HG03025 (cell line): ENCODE data around the gene TIPARP.

Experiments used
- ATAC-seq: cut with Tn5 transposase; IDR thresholded peaks from one replicate; pipeline ENCODE4 v1.9.1; 2021; ENCODE audit warnings: mild to moderate bottlenecking, moderate library complexity; ENCODE audit not compliant: unreplicated experiment, low FRiP score

Gene TIPARP

GRCh38 chr3:156675830-156676767 lies 1.7 kb downstream of the TIPARP start:
- ATAC-seq: no peak

- ATAC-seq: no peak
These were observed 2.5 kb downstream of the TIPARP start for GRCh38 chr3:156676768-156677479.

GRCh38 chr3:156677536-156677935 lies 3.1 kb downstream of the TIPARP start:
- ATAC-seq: no peak

- no peak for ATAC-seq
These were observed 3.8 kb downstream of the TIPARP start for GRCh38 chr3:156678197-156678596.

GRCh38 chr3:156680243-156680914 lies 6.0 kb downstream of the TIPARP start:
- no peak for ATAC-seq

GRCh38 chr3:156681002-156681401 lies 6.6 kb downstream of the TIPARP start:
- ATAC-seq: peak; percentile 67

GRCh38 chr3:156682501-156682900 lies 8.1 kb downstream of the TIPARP start:
- no peak for ATAC-seq

GRCh38 chr3:156682963-156683362 lies 8.6 kb downstream of the TIPARP start:
- ATAC-seq: no peak

GRCh38 chr3:156685198-156685597 lies 10.8 kb downstream of the TIPARP start:
- ATAC-seq: peak; percentile 35

GRCh38 chr3:156685752-156686151 lies 11.4 kb downstream of the TIPARP start:
- peak; percentile 40 for ATAC-seq

- no peak for ATAC-seq
These were observed 12.6 kb downstream of the TIPARP start for GRCh38 chr3:156687023-156687422.

GRCh38 chr3:156688632-156689452 lies 14.5 kb downstream of the TIPARP start:
- no peak for ATAC-seq

GRCh38 chr3:156689608-156690007 lies 15.2 kb downstream of the TIPARP start:
- ATAC-seq: no peak

GRCh38 chr3:156691920-156692319 lies 17.5 kb downstream of the TIPARP start:
- no peak for ATAC-seq

GRCh38 chr3:156693166-156693565 lies 18.8 kb downstream of the TIPARP start:
- no peak for ATAC-seq

- no peak for ATAC-seq
These were observed 20.1 kb downstream of the TIPARP start for GRCh38 chr3:156694536-156694935.

GRCh38 chr3:156702367-156702766 lies 28.0 kb downstream of the TIPARP start:
- ATAC-seq: no peak

- no peak for ATAC-seq
These were observed 30.1 kb downstream of the TIPARP start for GRCh38 chr3:156704370-156705036.

- ATAC-seq: no peak
These were observed 31.6 kb downstream of the TIPARP start for GRCh38 chr3:156705761-156706616.
